GM12891 (cell line): Measurements from ENCODE around the gene NKG7.

ENCODE experiments used
- POLR2A ChIP-seq: IDR thresholded peaks from 2 replicates; pipeline ENCODE4 v1.6.1; 2011; ENCODE audit warnings: low read depth, low read length, control low read depth
- TAF1 ChIP-seq: IDR thresholded peaks from 2 replicates; pipeline ENCODE4 v1.6.1; 2011; ENCODE audit warnings: low read depth, low read length, control low read depth

DNA sequence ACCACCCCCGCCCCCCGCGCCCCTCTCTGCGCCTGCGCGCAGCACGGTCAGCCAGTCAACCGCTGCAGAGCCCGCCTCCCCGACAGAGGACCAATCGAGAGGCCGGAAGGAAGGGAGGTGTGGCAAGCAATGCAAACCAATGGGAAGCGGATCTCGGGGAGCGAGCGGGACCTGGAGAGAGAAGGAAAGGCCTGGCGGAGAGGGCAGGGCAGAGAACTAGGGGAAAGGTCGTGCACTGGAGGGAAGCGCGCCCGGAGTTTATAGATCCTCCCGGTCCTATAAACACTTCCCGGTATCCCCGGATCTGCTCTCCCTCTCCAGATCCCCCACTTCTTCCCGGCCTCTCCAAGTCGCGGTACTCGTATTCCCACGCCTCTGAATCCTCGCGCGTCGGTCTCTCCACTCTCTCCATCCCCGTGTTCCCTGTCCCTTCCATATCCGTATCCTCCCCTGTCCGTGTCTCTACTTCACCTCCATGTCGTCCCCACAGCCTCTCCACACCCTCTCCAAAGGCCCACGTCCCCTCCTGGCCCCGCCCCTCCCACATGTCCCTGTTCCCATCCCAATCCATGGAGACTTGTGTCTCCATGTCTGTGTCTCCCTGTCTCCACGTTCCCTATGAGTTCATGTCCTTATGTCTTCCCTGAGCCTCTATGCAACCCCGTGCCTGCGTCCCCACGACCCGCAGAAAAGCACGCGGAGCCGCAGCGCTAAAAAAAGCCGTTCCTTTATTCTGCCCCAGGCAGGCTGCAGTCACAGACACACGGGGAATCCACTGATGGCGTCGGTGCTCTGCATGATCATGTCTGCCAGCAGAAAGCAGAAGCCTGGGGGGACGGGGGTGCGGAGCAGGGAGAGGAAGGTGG, 5.8 kb downstream of the NKG7 start:
- TF ChIP-seq TAF1 (peak; percentile 57; the same call in 1 of the 2 replicates), POLR2A (peak; percentile 80)
